ENCODE measurements around the gene SEC31B. TPM values are rescaled to one million over a fixed set of nuclear protein-coding genes. Genes with fewer than 3 reads are reported as not detected.

The SEC31B gene
- total RNA-seq, 2 experiments from 2014 or later = 58.3 to 59.3 TPM

GRCh38 chr10:100551738-100552137, 32.1 kb upstream of the SEC31B start:
- H3K9me3 Mint-ChIP-seq = no peaks in the 10 kb centered on the region
- H3K27me3 Mint-ChIP-seq (ENCODE audit: low read depth) = no peaks in the 10 kb centered on the region
- no peaks in the 10 kb centered on the region for H3K4me1 Mint-ChIP-seq (ENCODE audit: low read depth)
- H3K36me3 Mint-ChIP-seq (ENCODE audit: low read depth) = peaks cover 14% of the 10 kb centered on the region
- H3K27ac Mint-ChIP-seq = no peak overlapping the region
- intact Hi-C loops (cut with micrococcal nuclease) = no loop called here
- no peak for DNase-seq
- CTCF ChIA-PET = interaction anchor here (0.6 to 0.8 kb wide), 2 partner anchors 12 to 112 kb away, joined by 3 to 4 read pairs; no protein-coding TSS in a partner anchor
- H3K4me3 Mint-ChIP-seq = no peak overlapping the region

- CTCF ChIA-PET = no interaction called here
- intact Hi-C loops (cut with micrococcal nuclease) = no loop called here
- Mint-ChIP-seq H3K4me1 (ENCODE audit: low read depth) (no peaks in the 10 kb centered on the region), H3K27ac (no peak overlapping the region), H3K9me3 (no peaks in the 10 kb centered on the region), H3K4me3 (no peak overlapping the region), H3K27me3 (ENCODE audit: low read depth) (no peaks in the 10 kb centered on the region), H3K36me3 (ENCODE audit: low read depth) (peaks cover 16% of the 10 kb centered on the region)
- no peak for DNase-seq
Measured at GRCh38 chr10:100551196-100551595, 31.5 kb upstream of the SEC31B start.

- peaks cover 42% of the 10 kb centered on the region for H3K36me3 Mint-ChIP-seq (ENCODE audit: low read depth)
- DNase-seq = no peak
- no peaks in the 10 kb centered on the region for H3K27me3 Mint-ChIP-seq (ENCODE audit: low read depth)
- CTCF ChIA-PET = interaction anchor here (0.8 to 1.2 kb wide), 3 partner anchors 9 to 26 kb away, joined by 3 read pairs; partner anchors contain the start of gene HIF1AN
- no peak overlapping the region for H3K27ac Mint-ChIP-seq
- H3K4me3 Mint-ChIP-seq = no peak overlapping the region
- intact Hi-C loops (cut with micrococcal nuclease) = no loop called here
- no peaks in the 10 kb centered on the region for H3K9me3 Mint-ChIP-seq
- peaks cover 2% of the 10 kb centered on the region for H3K4me1 Mint-ChIP-seq (ENCODE audit: low read depth)
Measured at GRCh38 chr10:100544950-100545349, 25.3 kb upstream of the SEC31B start.

- peaks cover 34% of the 10 kb centered on the region for H3K36me3 Mint-ChIP-seq (ENCODE audit: low read depth)
- H3K4me1 Mint-ChIP-seq (ENCODE audit: low read depth) = peaks cover 10% of the 10 kb centered on the region
- CTCF ChIA-PET = interaction anchor here (1.5 kb wide), 1 partner anchor 28 kb away, joined by 3 read pairs; no protein-coding TSS in a partner anchor
- no peaks in the 10 kb centered on the region for H3K27me3 Mint-ChIP-seq (ENCODE audit: low read depth)
- H3K9me3 Mint-ChIP-seq = no peaks in the 10 kb centered on the region
- DNase-seq = no peak
- H3K4me3 Mint-ChIP-seq = peak overlapping the region; percentile 20
- no peak overlapping the region for H3K27ac Mint-ChIP-seq
- intact Hi-C loops (cut with micrococcal nuclease) = loop anchor here (5.0 kb wide), 2 partner anchors 405 to 460 kb away; partner anchors contain the start of gene LZTS2
Measured at GRCh38 chr10:100537475-100537874, 17.8 kb upstream of the SEC31B start.

- no peak within 1 kb of the TSS for H3K4me3 Mint-ChIP-seq
- intact Hi-C loops (cut with micrococcal nuclease) = loop anchor here (1.0 to 5.0 kb wide), 4 partner anchors 27 to 461 kb away; partner anchors contain the start of genes LZTS2 and SLF2
- CTCF ChIA-PET = interaction anchor here (0.6 to 1.6 kb wide), 15 partner anchors 9 to 131 kb away, joined by 3 to 19 read pairs (median 3); no protein-coding TSS in a partner anchor
- peak within 1 kb of the TSS; percentile 26 for H3K27ac Mint-ChIP-seq
- peaks cover 29% of the 10 kb centered on the region for H3K36me3 Mint-ChIP-seq (ENCODE audit: low read depth)
- H3K4me1 Mint-ChIP-seq (ENCODE audit: low read depth) = peaks cover 18% of the 10 kb centered on the region
- H3K27me3 Mint-ChIP-seq (ENCODE audit: low read depth) = no peaks in the 10 kb centered on the region
- no peaks in the 10 kb centered on the region for H3K9me3 Mint-ChIP-seq
- DNase-seq = peak; percentile 95
Measured at GRCh38 chr10:100535715-100536353, 16.2 kb upstream of the SEC31B start, which contains the start of gene HIF1AN. Gene HIF1AN (plus strand): TSS chr10:100535943. CDS start chr10:100535959, 16 bp downstream.

- no peaks in the 10 kb centered on the region for H3K9me3 Mint-ChIP-seq
- no peaks in the 10 kb centered on the region for H3K27me3 Mint-ChIP-seq (ENCODE audit: low read depth)
- H3K27ac Mint-ChIP-seq = no peak overlapping the region
- H3K4me1 Mint-ChIP-seq (ENCODE audit: low read depth) = peaks cover 17% of the 10 kb centered on the region
- peaks cover 24% of the 10 kb centered on the region for H3K36me3 Mint-ChIP-seq (ENCODE audit: low read depth)
- intact Hi-C loops (cut with micrococcal nuclease) = loop anchor here (1.0 to 5.0 kb wide), 4 partner anchors 26 to 462 kb away; partner anchors contain the start of genes LZTS2 and SLF2
- no peak overlapping the region for H3K4me3 Mint-ChIP-seq
- DNase-seq = no peak
- CTCF ChIA-PET = interaction anchor here (0.6 to 1.6 kb wide), 13 partner anchors 9 to 54 kb away, joined by 3 to 19 read pairs (median 4); no protein-coding TSS in a partner anchor
Measured at GRCh38 chr10:100535338-100535714, 15.7 kb upstream of the SEC31B start.

GRCh38 chr10:100534726-100535125, 15.1 kb upstream of the SEC31B start:
- Mint-ChIP-seq H3K4me3 (no peak overlapping the region), H3K4me1 (ENCODE audit: low read depth) (peaks cover 21% of the 10 kb centered on the region), H3K27me3 (ENCODE audit: low read depth) (no peaks in the 10 kb centered on the region), H3K9me3 (no peaks in the 10 kb centered on the region), H3K27ac (no peak overlapping the region), H3K36me3 (ENCODE audit: low read depth) (peaks cover 24% of the 10 kb centered on the region)
- CTCF ChIA-PET = interaction anchor here (0.6 to 2.7 kb wide), 6 partner anchors 8 to 480 kb away, joined by 3 to 12 read pairs (median 4); no protein-coding TSS in a partner anchor
- DNase-seq = no peak
- intact Hi-C loops (cut with micrococcal nuclease) = loop anchor here (1.0 to 5.0 kb wide), 4 partner anchors 25 to 463 kb away; partner anchors contain the start of genes LZTS2 and SLF2

- DNase-seq = no peak
- Mint-ChIP-seq H3K27ac (peak overlapping the region; percentile 42), H3K4me3 (no peak overlapping the region), H3K9me3 (no peaks in the 10 kb centered on the region), H3K36me3 (ENCODE audit: low read depth) (peaks cover 19% of the 10 kb centered on the region), H3K4me1 (ENCODE audit: low read depth) (peaks cover 35% of the 10 kb centered on the region), H3K27me3 (ENCODE audit: low read depth) (no peaks in the 10 kb centered on the region)
- CTCF ChIA-PET = no interaction called here
- intact Hi-C loops (cut with micrococcal nuclease) = no loop called here
Measured at GRCh38 chr10:100531761-100532160, 12.1 kb upstream of the SEC31B start.

GRCh38 chr10:100529475-100530298, 10.0 kb upstream of the SEC31B start, which contains the start of gene NDUFB8:
Gene NDUFB8 (minus strand): TSS chr10:100529871. CDS start chr10:100529851, 20 bp downstream.
- Mint-ChIP-seq H3K4me3 (peak within 1 kb of the TSS; percentile 100), H3K27ac (peak within 1 kb of the TSS; percentile 95), H3K27me3 (ENCODE audit: low read depth) (no peaks in the 10 kb centered on the region), H3K9me3 (no peaks in the 10 kb centered on the region), H3K4me1 (ENCODE audit: low read depth) (peaks cover 37% of the 10 kb centered on the region), H3K36me3 (ENCODE audit: low read depth) (peaks cover 31% of the 10 kb centered on the region)
- intact Hi-C loops (cut with micrococcal nuclease) = loop anchor here (2.0 kb wide), 1 partner anchor 157 kb away; no protein-coding TSS in a partner anchor
- CTCF ChIA-PET = interaction anchor here (1.3 to 3.1 kb wide), 3 partner anchors 9 to 11 kb away, joined by 3 to 32 read pairs (median 7); no protein-coding TSS in a partner anchor
- DNase-seq = peak; percentile 95

GRCh38 chr10:100528921-100529474, 9.3 kb upstream of the SEC31B start:
- H3K4me1 Mint-ChIP-seq (ENCODE audit: low read depth) = peaks cover 35% of the 10 kb centered on the region
- DNase-seq = no peak
- no peaks in the 10 kb centered on the region for H3K27me3 Mint-ChIP-seq (ENCODE audit: low read depth)
- peaks cover 33% of the 10 kb centered on the region for H3K36me3 Mint-ChIP-seq (ENCODE audit: low read depth)
- peak overlapping the region; percentile 100 for H3K4me3 Mint-ChIP-seq
- CTCF ChIA-PET = interaction anchor here (1.4 to 5.1 kb wide), 6 partner anchors 11 to 214 kb away, joined by 3 to 41 read pairs (median 14); no protein-coding TSS in a partner anchor
- no peaks in the 10 kb centered on the region for H3K9me3 Mint-ChIP-seq
- intact Hi-C loops (cut with micrococcal nuclease) = loop anchor here (1.0 to 2.0 kb wide), 3 partner anchors 18 to 202 kb away; no protein-coding TSS in a partner anchor
- peak overlapping the region; percentile 95 for H3K27ac Mint-ChIP-seq

GRCh38 chr10:100528123-100528886, 8.6 kb upstream of the SEC31B start:
- Mint-ChIP-seq H3K27ac (peak overlapping the region; percentile 95), H3K4me3 (peak overlapping the region; percentile 100), H3K9me3 (no peaks in the 10 kb centered on the region), H3K27me3 (ENCODE audit: low read depth) (no peaks in the 10 kb centered on the region), H3K36me3 (ENCODE audit: low read depth) (peaks cover 39% of the 10 kb centered on the region), H3K4me1 (ENCODE audit: low read depth) (peaks cover 35% of the 10 kb centered on the region)
- intact Hi-C loops (cut with micrococcal nuclease) = loop anchor here (1.0 to 2.0 kb wide), 3 partner anchors 17 to 201 kb away; no protein-coding TSS in a partner anchor
- peak; percentile 54 for DNase-seq
- CTCF ChIA-PET = interaction anchor here (1.0 to 5.1 kb wide), 7 partner anchors 10 to 215 kb away, joined by 3 to 41 read pairs (median 14); no protein-coding TSS in a partner anchor
